Heart left ventricle (tissue), 16 donors: ENCODE measurements around the gene SH2D3C. TPM values are rescaled to one million over a fixed set of nuclear protein-coding genes. Genes with fewer than 3 reads are reported as not detected.

Source experiments
- ATAC-seq, 4 donors: fragments of 200-7000 bp; cut with Tn5 transposase; one replicate each; pipeline ENCODE4 v1.9.1; 2020 to 2022; ENCODE audit warnings: moderate library complexity in 4 of 4, mild to moderate bottlenecking in 3 of 4, moderate number of reproducible peaks in 1 of 4
- DNase-seq, 5 donors: peaks; one replicate each; pipeline ENCODE4 v3.0.0-alpha.2; 2020
- H3K27ac ChIP-seq, 12 donors: fragments of 200-600 bp; sonication (generic) in 4 of 12; one replicate each; pipeline versions ENCODE4 v1.5.0 to v1.8.0; 2016 to 2022; ENCODE audit warnings: mild to moderate bottlenecking in 2 of 12
- H3K27me3 ChIP-seq, 9 donors: fragments of 200-600 bp; sonication (generic) in 2 of 9; one replicate each; pipeline versions ENCODE4 v1.5.1 to v1.8.0; 2016 to 2022; ENCODE audit warnings: mild to moderate bottlenecking in 3 of 9
- H3K36me3 ChIP-seq, 9 donors: fragments of 200-600 bp; sonication (generic) in 2 of 9; one replicate each; pipeline versions ENCODE4 v1.5.0 to v1.8.0; 2018 to 2022; ENCODE audit warnings: mild to moderate bottlenecking in 2 of 9
- H3K4me1 ChIP-seq, 12 donors: fragments of 200-600 bp; sonication (generic) in 4 of 12; one replicate each; pipeline versions ENCODE4 v1.5.0 to v1.8.0; 2016 to 2022; ENCODE audit warnings: mild to moderate bottlenecking in 3 of 12
- H3K4me3 ChIP-seq, 12 donors: fragments of 200-600 bp; sonication (generic) in 4 of 12; one replicate each; pipeline versions ENCODE4 v1.5.0 to v1.8.0; 2017 to 2022; ENCODE audit warnings: mild to moderate bottlenecking in 9 of 12, moderate library complexity in 4 of 12
- H3K9me3 ChIP-seq, 12 donors: fragments of 200-600 bp; sonication (generic) in 4 of 12; one replicate each; pipeline versions ENCODE4 v1.5.0 to v1.8.0; 2016 to 2022; ENCODE audit warnings: mild to moderate bottlenecking in 1 of 12
- POLR2A ChIP-seq, 2 donors: fragments of 450-650 bp; IDR thresholded peaks; one replicate each; pipeline ENCODE4 v1.6.1; 2017; ENCODE audit warnings: antibody characterized with exemption in 2 of 2, mild to moderate bottlenecking in 2 of 2, moderate library complexity in 2 of 2
- WGBS, 4 donors: extraction: QIAGEN DNeasy Blood & Tissue Kit in 2 of 4; methylation state at CpG; one replicate each; pipeline versions ENCODE4 v1.1.5 to v1.1.7; 2013 to 2018; 5-methylcytosine and 5-hydroxymethylcytosine counted together
- intact Hi-C, 10 donors: fragments of 100-400 bp; cut with DNase I; formaldehyde crosslinking; loops; one replicate each; pipeline versions ENCODE4 v1.11.1 to v1.14.2; 2022
- polyA plus RNA-seq, 2 donors: library from polyadenylated mRNA; stranded (reverse); fragments of 200-250 nt; gene quantifications; one replicate each; pipeline ENCODE4 v1.2.3, GENCODE V29; 2013
- total RNA-seq, 9 donors: library from RNA; depleted of rRNA in 2 of 9; stranded (reverse); fragments of >200 nt in 2 of 9; fragmentation: NEBNext Ultra II Directional in 3 of 9; extraction: Animal tissue kit (Norgen Biotek cat#: 25700) in 3 of 9; gene quantifications; one replicate each; pipeline versions ENCODE4 v1.1.0 to v1.2.4, GENCODE V29; 2016 to 2023
- TF ChIP-seq, protein P1 (sequence below), 12 donors: fragments of 200-600 bp; sonication (generic) in 4 of 12; IDR thresholded peaks; one replicate each; pipeline versions ENCODE4 v1.5.0 to v1.8.0; 2018 to 2022; ENCODE audit warnings: antibody characterized with exemption in 12 of 12, mild to moderate bottlenecking in 5 of 12
- donor health status: ischemic (EF 13 %, LVEDD 7.1; RV severe dilation, severe dysfunction).
- donor health status: healthy with polysubstance abuse.
- donor health status: DM: no; HTN: yes; CAD: no.
- donor health status: DM: no; HTN: no; CAD: no.
- donor health status: ischemic (EF 25% LVEDD 6.9; RV normal size, moderate dysfunction).
- donor health status: ischemic (EF 25% LVEDD 5.7; RV mildly dilated, moderate dysfunction).
- donor health status: healthy.
- donor health status: DM: yes; HTN: yes; CAD: no.
- donor health status: ischemic (EF 35%, LVEDD 5.7; RV mildly dilated, moderate dysfunction).
- donor health status: nonischemic (EF 11% LVEDD 7.7; RV severe dilation, severe dysfunction).
- donor health status: DM: yes; HTN: yes; CAD: no.
- donor health status: PGD.
- donor health status: ischemic (EF 29% LVEDD 5.4; RV normal size, mild dysfunction).
- donor health status: nonischemic (EF 23%, LVEDD 6.1; RV moderate dilation, normal function).

Gene SH2D3C
- total and polyA plus RNA-seq, 11 donors, result 13.7 to 38.9 (median 21.0) TPM

DNA sequence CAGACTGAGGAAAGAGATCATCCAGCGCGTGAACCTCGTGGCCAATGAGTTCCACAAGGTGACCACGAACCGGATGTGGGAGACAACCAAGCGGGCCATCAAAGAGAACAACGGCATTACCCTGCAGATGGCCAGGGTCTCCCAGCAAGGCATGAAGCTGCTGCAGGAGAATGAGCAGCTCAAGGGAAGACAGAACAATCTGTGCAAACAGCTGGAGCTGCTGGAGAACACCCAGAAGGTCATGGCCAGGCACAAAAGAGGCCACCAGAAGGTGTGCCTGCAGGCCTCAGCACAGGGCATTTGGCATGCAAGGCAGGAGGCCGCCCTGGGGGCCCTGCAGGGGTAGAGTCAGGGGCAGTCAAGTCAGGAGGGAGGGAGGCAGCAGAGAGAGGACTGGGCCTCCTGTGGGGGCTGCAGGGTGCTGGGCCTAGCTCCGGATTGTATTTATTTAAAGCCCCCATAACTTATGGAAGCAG is 67.2 kb downstream of the SH2D3C start:
- H3K4me3 ChIP-seq, result no peak overlapping the region
- peak in 1 of 5 donors; percentile 27 for DNase-seq
- no peak overlapping the region for H3K27ac ChIP-seq
- intact Hi-C loops, result loop anchor here in 1 of 10 donors (5.0 kb wide), 1 partner anchor 114 kb away; no protein-coding TSS in a partner anchor
- peaks cover 0 to 26% (median 11%) of the 10 kb centered on the region in 12 donors for H3K4me1 ChIP-seq
- H3K9me3 ChIP-seq, result no peaks in the 10 kb centered on the region
- H3K27me3 ChIP-seq, result no peaks in the 10 kb centered on the region
- WGBS, 4 donors, result 75 to 83% (median 82%) methylated on average over 8 to 9 of the region's 9 CpGs
- H3K36me3 ChIP-seq, result peaks cover 0 to 3% (median 0%) of the 10 kb centered on the region in 9 donors
- ATAC-seq, result no peak
- TF ChIP-seq, protein P1, sequence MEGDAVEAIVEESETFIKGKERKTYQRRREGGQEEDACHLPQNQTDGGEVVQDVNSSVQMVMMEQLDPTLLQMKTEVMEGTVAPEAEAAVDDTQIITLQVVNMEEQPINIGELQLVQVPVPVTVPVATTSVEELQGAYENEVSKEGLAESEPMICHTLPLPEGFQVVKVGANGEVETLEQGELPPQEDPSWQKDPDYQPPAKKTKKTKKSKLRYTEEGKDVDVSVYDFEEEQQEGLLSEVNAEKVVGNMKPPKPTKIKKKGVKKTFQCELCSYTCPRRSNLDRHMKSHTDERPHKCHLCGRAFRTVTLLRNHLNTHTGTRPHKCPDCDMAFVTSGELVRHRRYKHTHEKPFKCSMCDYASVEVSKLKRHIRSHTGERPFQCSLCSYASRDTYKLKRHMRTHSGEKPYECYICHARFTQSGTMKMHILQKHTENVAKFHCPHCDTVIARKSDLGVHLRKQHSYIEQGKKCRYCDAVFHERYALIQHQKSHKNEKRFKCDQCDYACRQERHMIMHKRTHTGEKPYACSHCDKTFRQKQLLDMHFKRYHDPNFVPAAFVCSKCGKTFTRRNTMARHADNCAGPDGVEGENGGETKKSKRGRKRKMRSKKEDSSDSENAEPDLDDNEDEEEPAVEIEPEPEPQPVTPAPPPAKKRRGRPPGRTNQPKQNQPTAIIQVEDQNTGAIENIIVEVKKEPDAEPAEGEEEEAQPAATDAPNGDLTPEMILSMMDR (IDR thresholded peaks at IDR 0.05), result no peak
- TF ChIP-seq POLR2A (IDR thresholded peaks at IDR 0.05), result no peak

GRCh38 chr9:127710204-127710783 is 68.2 kb downstream of the SH2D3C start:
- intact Hi-C loops, result loop anchor here in 1 of 10 donors (5.0 kb wide), 1 partner anchor 113 kb away; no protein-coding TSS in a partner anchor
- DNase-seq, result no peak
- no peak for ATAC-seq
- 91 to 94% (median 92%) methylated on average over 10 of the region's 10 CpGs for WGBS, 4 donors
- Histone ChIP-seq H3K4me3 (no peak overlapping the region), H3K27me3 (no peaks in the 10 kb centered on the region), H3K36me3 (peaks cover 0 to 3% (median 0%) of the 10 kb centered on the region in 9 donors), H3K9me3 (no peaks in the 10 kb centered on the region), H3K27ac (no peak overlapping the region), H3K4me1 (peaks cover 0 to 21% (median 9%) of the 10 kb centered on the region in 12 donors)
- no peak for TF ChIP-seq POLR2A (IDR thresholded peaks at IDR 0.05)
- TF ChIP-seq, protein P1 (IDR thresholded peaks at IDR 0.05), result no peak

- ATAC-seq (no peak), DNase-seq (no peak)
- TF ChIP-seq, protein P1 (IDR thresholded peaks at IDR 0.05), result no peak
- TF ChIP-seq POLR2A (IDR thresholded peaks at IDR 0.05), result no peak
- no peaks in the 10 kb centered on the region for H3K27me3 ChIP-seq
- peaks cover 0 to 13% (median under 1%) of the 10 kb centered on the region in 12 donors for H3K4me1 ChIP-seq
- no peak overlapping the region for H3K4me3 ChIP-seq
- WGBS, 4 donors, result 89 to 93% (median 91%) methylated on average over 7 to 8 of the region's 8 CpGs
- no peaks in the 10 kb centered on the region for H3K9me3 ChIP-seq
- peaks cover 0 to 3% (median 0%) of the 10 kb centered on the region in 9 donors for H3K36me3 ChIP-seq
- H3K27ac ChIP-seq, result no peak overlapping the region
- intact Hi-C loops, result no loop called here
These were observed 69.4 kb downstream of the SH2D3C start for GRCh38 chr9:127708952-127709587.

DNA sequence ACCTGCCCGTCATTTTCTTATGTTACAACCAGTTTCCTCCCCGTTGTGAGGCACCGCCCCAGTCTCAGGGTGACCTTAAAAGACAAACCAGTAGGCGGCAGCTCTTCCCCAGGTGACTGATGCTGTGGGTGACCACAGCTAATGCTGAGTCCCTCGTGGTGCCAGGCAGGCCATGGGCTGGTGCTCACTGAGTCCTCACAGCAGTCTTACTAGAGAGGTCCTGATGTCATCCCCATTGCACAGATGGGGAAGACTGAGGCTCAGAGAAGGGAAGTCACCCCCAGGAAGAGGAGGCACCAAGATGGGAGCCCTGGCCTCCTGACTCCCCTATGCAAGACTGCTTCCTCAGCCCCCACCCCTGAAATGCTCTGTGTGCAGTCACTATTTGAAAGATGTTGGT is 70.7 kb downstream of the SH2D3C start:
- Histone ChIP-seq H3K9me3 (no peaks in the 10 kb centered on the region), H3K27ac (no peak overlapping the region), H3K4me3 (no peak overlapping the region), H3K36me3 (peaks cover 0 to 3% (median 0%) of the 10 kb centered on the region in 9 donors), H3K4me1 (peaks cover 0 to 9% (median 0%) of the 10 kb centered on the region in 12 donors), H3K27me3 (no peaks in the 10 kb centered on the region)
- DNase-seq (no peak), ATAC-seq (no peak)
- WGBS, 4 donors, result 48 to 65% (median 52%) methylated on average over 5 of the region's 5 CpGs
- intact Hi-C loops, result no loop called here
- no peak for TF ChIP-seq POLR2A (IDR thresholded peaks at IDR 0.05)
- TF ChIP-seq, protein P1 (IDR thresholded peaks at IDR 0.05), result no peak
